Fibroblast of lung (primary cell): ENCODE results near the gene TMEM266. TPM values are rescaled to one million over a fixed set of nuclear protein-coding genes. Genes with fewer than 3 reads are reported as not detected.

Experiments used
- DNase-seq, 2 donors: peaks; one replicate each; pipeline versions ENCODE4 v3.0.0 to v3.0.0-alpha.2; 2010; ENCODE audit warnings: low read depth in 2 of 2
- H2AFZ ChIP-seq: 2 replicates; pipeline ENCODE4 v1.5.1; 2012; ENCODE audit warnings: low read length, control low read depth, inconsistent platforms
- H3K27ac ChIP-seq: 2 replicates; pipeline ENCODE4 v1.5.1; 2011; ENCODE audit warnings: low read length, control low read depth; ENCODE audit not compliant: insufficient read depth
- H3K27me3 ChIP-seq: 2 replicates; pipeline ENCODE4 v1.5.1; 2011; ENCODE audit warnings: mild to moderate bottlenecking, low read length; ENCODE audit not compliant: control insufficient read depth, insufficient read depth
- H3K36me3 ChIP-seq: 2 replicates; pipeline ENCODE4 v1.5.1; 2011; ENCODE audit warnings: low read length; ENCODE audit not compliant: control insufficient read depth, insufficient read depth
- H3K4me1 ChIP-seq: 2 replicates; pipeline ENCODE4 v1.5.1; 2011; ENCODE audit warnings: low read length; ENCODE audit not compliant: control insufficient read depth, insufficient read depth; ENCODE audit errors: extremely low read depth
- H3K4me2 ChIP-seq: 2 replicates; pipeline ENCODE4 v1.5.1; 2011; ENCODE audit warnings: low read length, control low read depth; ENCODE audit not compliant: insufficient read depth; ENCODE audit errors: extremely low read depth
- H3K4me3 ChIP-seq, 4 experiments: fragments of 200-600 bp in 1 of 4; sonication (generic) in 1 of 4; replicated peaks in 1 of 4; 2 replicates each; pipeline ENCODE4 v1.5.1; 2011 to 2016; ENCODE audit warnings: low read length in 4 of 4, low read depth in 3 of 4, mild to moderate bottlenecking in 3 of 4, control low read depth in 2 of 4, inconsistent platforms in 1 of 4, mixed read lengths in 1 of 4; ENCODE audit not compliant: insufficient read depth in 1 of 4; ENCODE audit errors: control extremely low read depth in 1 of 4
- H3K79me2 ChIP-seq: 2 replicates; pipeline ENCODE4 v1.5.1; 2012; ENCODE audit warnings: mild to moderate bottlenecking, low read length, inconsistent platforms; ENCODE audit not compliant: control insufficient read depth, insufficient read depth
- H3K9ac ChIP-seq: 2 replicates; pipeline ENCODE4 v1.5.1; 2011; ENCODE audit warnings: mild to moderate bottlenecking, low read length, control low read depth; ENCODE audit not compliant: insufficient read depth
- H3K9me3 ChIP-seq: 2 replicates; pipeline ENCODE4 v1.5.1; 2012; ENCODE audit warnings: low read depth, low read length; ENCODE audit not compliant: control insufficient read depth, insufficient read depth
- H4K20me1 ChIP-seq: 2 replicates; pipeline ENCODE4 v1.5.1; 2011; ENCODE audit warnings: low read length; ENCODE audit not compliant: control insufficient read depth, insufficient read depth; ENCODE audit errors: extremely low read depth
- EZH2 ChIP-seq: IDR thresholded peaks from 2 replicates; pipeline ENCODE4 v1.5.1; 2012; ENCODE audit warnings: low read length, control low read depth, mild to moderate bottlenecking; ENCODE audit errors: missing control alignments
- polyA plus RNA-seq, 2 donors: library from polyadenylated mRNA; depleted of rRNA in 1 of 2; stranded (reverse) in 1 of 2; unstranded in 1 of 2; fragments of >200 nt; gene quantifications; 2 replicates each; pipeline ENCODE4 v1.2.1, GENCODE V29; 2011 to 2012; ENCODE audit warnings: missing spikeins in 1 of 2
- total RNA-seq: library from RNA; depleted of rRNA; stranded (reverse); fragments of >200 nt; gene quantifications from 2 replicates; pipeline ENCODE4 v1.2.1, GENCODE V29; 2014
- TF ChIP-seq, protein P1 (sequence below), 2 donors: IDR thresholded peaks in 1 of 2; conservative IDR thresholded peaks in 1 of 2; 1 replicate in 1 of 2; 2 replicates in 1 of 2; pipeline ENCODE4 v1.5.1; 2011 to 2012; ENCODE audit warnings: low read length in 2 of 2, control low read depth in 1 of 2, inconsistent platforms in 1 of 2, low read depth in 1 of 2, mild to moderate bottlenecking in 1 of 2

Gene TMEM266
- total and polyA plus RNA-seq, 2 donors (not counting 1 experiment from before 2014, with no cell fraction given) = 0.09 to 0.33 TPM

DNA sequence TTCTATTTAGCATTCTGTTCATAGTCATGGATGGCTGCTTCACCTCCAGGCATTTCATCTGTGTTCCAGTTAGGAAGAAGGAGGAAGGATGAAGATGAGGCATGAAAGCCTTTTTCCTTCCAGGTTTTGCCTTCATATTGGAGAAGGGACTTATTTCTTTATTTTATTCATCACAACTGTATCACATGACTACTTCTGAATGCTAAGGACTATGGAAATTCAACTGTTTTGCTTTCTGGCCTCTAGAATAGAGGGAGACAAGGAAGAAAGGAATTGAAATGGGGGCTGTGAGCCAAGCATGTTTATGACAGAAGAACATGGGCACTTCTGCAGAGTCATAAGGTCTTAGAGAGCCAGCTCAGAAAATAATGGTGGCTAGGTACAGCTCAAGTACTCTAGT, 10.4 kb downstream of the TMEM266 start:
- Histone ChIP-seq H2AFZ (no peak overlapping the region), H3K4me3 (no peak overlapping the region), H3K79me2 (no peaks in the 10 kb centered on the region), H3K27ac (no peak overlapping the region), H3K27me3 (peaks cover 7% of the 10 kb centered on the region), H3K9me3 (no peaks in the 10 kb centered on the region), H3K9ac (no peak overlapping the region), H4K20me1 (no peaks in the 10 kb centered on the region), H3K36me3 (no peaks in the 10 kb centered on the region), H3K4me1 (no peaks in the 10 kb centered on the region), H3K4me2 (no peak overlapping the region)
- no peak for TF ChIP-seq EZH2
- TF ChIP-seq, protein P1, sequence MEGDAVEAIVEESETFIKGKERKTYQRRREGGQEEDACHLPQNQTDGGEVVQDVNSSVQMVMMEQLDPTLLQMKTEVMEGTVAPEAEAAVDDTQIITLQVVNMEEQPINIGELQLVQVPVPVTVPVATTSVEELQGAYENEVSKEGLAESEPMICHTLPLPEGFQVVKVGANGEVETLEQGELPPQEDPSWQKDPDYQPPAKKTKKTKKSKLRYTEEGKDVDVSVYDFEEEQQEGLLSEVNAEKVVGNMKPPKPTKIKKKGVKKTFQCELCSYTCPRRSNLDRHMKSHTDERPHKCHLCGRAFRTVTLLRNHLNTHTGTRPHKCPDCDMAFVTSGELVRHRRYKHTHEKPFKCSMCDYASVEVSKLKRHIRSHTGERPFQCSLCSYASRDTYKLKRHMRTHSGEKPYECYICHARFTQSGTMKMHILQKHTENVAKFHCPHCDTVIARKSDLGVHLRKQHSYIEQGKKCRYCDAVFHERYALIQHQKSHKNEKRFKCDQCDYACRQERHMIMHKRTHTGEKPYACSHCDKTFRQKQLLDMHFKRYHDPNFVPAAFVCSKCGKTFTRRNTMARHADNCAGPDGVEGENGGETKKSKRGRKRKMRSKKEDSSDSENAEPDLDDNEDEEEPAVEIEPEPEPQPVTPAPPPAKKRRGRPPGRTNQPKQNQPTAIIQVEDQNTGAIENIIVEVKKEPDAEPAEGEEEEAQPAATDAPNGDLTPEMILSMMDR (conservative IDR thresholded peaks at IDR 0.05 in 1 of 2, IDR thresholded peaks at IDR 0.05 in 1 of 2; ENCODE audit: low read depth in 1 of 2, low read length in 2 of 2) = no peak
- DNase-seq = no peak

DNA sequence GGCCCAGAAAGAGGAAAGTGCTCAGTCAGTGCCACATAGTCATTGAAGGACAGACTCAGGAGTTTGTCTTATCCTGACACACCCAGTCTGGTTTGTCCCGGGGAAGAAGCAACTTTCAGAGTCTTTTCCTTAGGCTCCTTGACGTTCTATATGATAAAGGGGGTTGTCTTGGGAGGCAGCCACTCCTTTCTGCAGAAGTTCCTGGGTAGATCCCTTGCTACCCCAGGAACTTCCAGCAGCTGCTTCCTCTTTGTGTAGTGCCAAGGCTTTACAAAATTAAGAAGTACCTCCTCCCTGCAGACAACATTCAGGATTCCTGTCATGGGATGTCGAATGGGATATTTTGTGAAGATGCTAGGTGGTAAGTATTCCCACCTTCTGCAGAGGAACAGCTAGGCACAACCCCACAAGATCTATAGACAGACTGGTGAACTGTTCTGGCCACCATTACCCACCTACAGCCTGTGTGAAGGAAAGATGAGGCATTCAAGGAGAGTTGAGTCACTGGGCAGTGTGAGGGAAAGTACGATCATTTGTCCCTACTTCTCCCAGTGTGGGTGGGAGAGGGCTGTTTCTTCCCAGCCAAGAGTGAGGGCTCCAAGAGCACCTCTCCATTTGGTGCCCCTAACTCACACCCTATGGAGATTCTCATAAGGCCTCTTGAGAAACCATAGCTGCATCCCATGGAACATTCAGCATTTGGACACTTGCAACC, 11.3 kb downstream of the TMEM266 start:
- H2AFZ ChIP-seq = no peak overlapping the region
- no peak for DNase-seq
- no peak for TF ChIP-seq EZH2
- TF ChIP-seq, protein P1 (conservative IDR thresholded peaks at IDR 0.05 in 1 of 2, IDR thresholded peaks at IDR 0.05 in 1 of 2; ENCODE audit: low read depth in 1 of 2, low read length in 2 of 2) = no peak
- no peaks in the 10 kb centered on the region for H3K79me2 ChIP-seq
- H3K4me1 ChIP-seq = no peaks in the 10 kb centered on the region
- H3K9ac ChIP-seq = no peak overlapping the region
- no peak overlapping the region for H3K4me3 ChIP-seq
- no peak overlapping the region for H3K27ac ChIP-seq
- no peaks in the 10 kb centered on the region for H3K36me3 ChIP-seq
- H3K27me3 ChIP-seq = peaks cover 2% of the 10 kb centered on the region
- no peaks in the 10 kb centered on the region for H3K9me3 ChIP-seq
- no peak overlapping the region for H3K4me2 ChIP-seq
- no peaks in the 10 kb centered on the region for H4K20me1 ChIP-seq

DNA sequence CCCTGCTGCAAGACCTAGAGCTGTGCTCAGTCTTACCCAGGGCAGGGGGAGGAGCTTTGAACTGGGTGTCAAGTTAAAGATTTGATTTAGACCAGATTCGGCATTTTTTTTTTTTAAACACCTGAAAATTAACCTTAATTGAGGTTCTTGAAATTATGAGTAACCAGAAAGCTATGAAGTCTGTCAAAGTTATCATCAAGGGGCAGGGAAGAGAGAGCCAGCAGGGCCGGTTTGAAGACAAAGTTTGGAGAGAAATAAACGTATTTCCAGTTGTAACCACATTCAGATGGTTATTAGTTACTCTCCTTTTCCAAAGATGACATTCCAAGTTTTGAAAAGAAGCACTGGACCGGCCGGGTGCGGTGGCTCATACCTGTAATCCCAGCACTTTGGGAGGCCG, 12.0 kb downstream of the TMEM266 start:
- no peak overlapping the region for H3K4me2 ChIP-seq
- H3K27me3 ChIP-seq = peaks cover 2% of the 10 kb centered on the region
- no peaks in the 10 kb centered on the region for H3K4me1 ChIP-seq
- H3K9me3 ChIP-seq = no peaks in the 10 kb centered on the region
- TF ChIP-seq, protein P1 (conservative IDR thresholded peaks at IDR 0.05 in 1 of 2, IDR thresholded peaks at IDR 0.05 in 1 of 2; ENCODE audit: low read depth in 1 of 2, low read length in 2 of 2) = no peak
- no peak for TF ChIP-seq EZH2
- H2AFZ ChIP-seq = no peak overlapping the region
- H3K79me2 ChIP-seq = no peaks in the 10 kb centered on the region
- DNase-seq = no peak
- no peaks in the 10 kb centered on the region for H4K20me1 ChIP-seq
- no peak overlapping the region for H3K9ac ChIP-seq
- H3K27ac ChIP-seq = no peak overlapping the region
- H3K36me3 ChIP-seq = no peaks in the 10 kb centered on the region
- no peak overlapping the region for H3K4me3 ChIP-seq
